Epidermal melanocyte (primary cell): ENCODE results near the gene P4HTM.
A peak's percentile ranks its signal among the peaks of the same experiment; 100 is the strongest.

Source experiments
- DNase-seq: peaks from one replicate; pipeline ENCODE4 v3.0.0; 2011; ENCODE audit warnings: low spot score; ENCODE audit not compliant: insufficient read length

P4HTM gene

GRCh38 chr3:48989796-48990635, at the start of gene P4HTM:
Gene P4HTM (plus strand): TSS chr3:48990241. CDS start chr3:48990257, 16 bp downstream.
- DNase-seq = peak; percentile 54

- no peak for DNase-seq
Measured at GRCh38 chr3:48945432-48945831, 44.6 kb upstream of the P4HTM start.

GRCh38 chr3:48945891-48946549, 44.0 kb upstream of the P4HTM start:
- no peak for DNase-seq

- DNase-seq = no peak
Measured at GRCh38 chr3:48949376-48949717, 40.7 kb upstream of the P4HTM start.

GRCh38 chr3:48950051-48950450, 40.0 kb upstream of the P4HTM start:
- no peak for DNase-seq

GRCh38 chr3:48951764-48952163, 38.3 kb upstream of the P4HTM start:
- DNase-seq = no peak

- DNase-seq = no peak
Measured at GRCh38 chr3:48952510-48953118, 37.4 kb upstream of the P4HTM start.

- DNase-seq = no peak
Measured at GRCh38 chr3:48957006-48957705, 32.9 kb upstream of the P4HTM start.

GRCh38 chr3:48960841-48961413, 29.1 kb upstream of the P4HTM start:
- no peak for DNase-seq

- no peak for DNase-seq
Measured at GRCh38 chr3:48962340-48962739, 27.7 kb upstream of the P4HTM start.

- DNase-seq = no peak
Measured at GRCh38 chr3:48962939-48963338, 27.1 kb upstream of the P4HTM start.

- DNase-seq = no peak
Measured at GRCh38 chr3:48963591-48963990, 26.4 kb upstream of the P4HTM start.

GRCh38 chr3:48966367-48966766, 23.7 kb upstream of the P4HTM start:
- no peak for DNase-seq

- no peak for DNase-seq
Measured at GRCh38 chr3:48966876-48967361, 23.1 kb upstream of the P4HTM start.

- no peak for DNase-seq
Measured at GRCh38 chr3:48970586-48970985, 19.5 kb upstream of the P4HTM start.

- no peak for DNase-seq
Measured at GRCh38 chr3:48974076-48974864, 15.8 kb upstream of the P4HTM start.

GRCh38 chr3:48979451-48979850, 10.6 kb upstream of the P4HTM start:
- DNase-seq = no peak

- no peak for DNase-seq
Measured at GRCh38 chr3:48980295-48980694, 9.7 kb upstream of the P4HTM start.

GRCh38 chr3:48982016-48982415, 8.0 kb upstream of the P4HTM start:
- DNase-seq = no peak

- DNase-seq = no peak
Measured at GRCh38 chr3:48982686-48983085, 7.4 kb upstream of the P4HTM start.

- DNase-seq = no peak
Measured at GRCh38 chr3:48983096-48983495, 6.9 kb upstream of the P4HTM start.
